C4-2B (cell line): ENCODE results near the gene ZNF618.

Experiments
- CTCF ChIP-seq: fragments of 450-650 bp; conservative IDR thresholded peaks from 2 replicates; pipeline ENCODE4 v1.5.1; 2017; ENCODE audit warnings: mild to moderate bottlenecking
- ZFX ChIP-seq: fragments of 450-650 bp; IDR thresholded peaks from 2 replicates; pipeline ENCODE4 v1.6.1; 2017

- no peak for TF ChIP-seq CTCF
- no peak for TF ChIP-seq ZFX
These were observed 3.5 kb upstream of the ZNF618 start for GRCh38 chr9:113872485-113873143.
